Inferior parietal cortex (tissue), 1 donor: Measurements from ENCODE around the gene RCBTB1.
"Not testable (repeated sequence)": the region's sequence is repeated elsewhere in the genome, so short reads cannot be mapped to it uniquely, and the experiment has no call there.

Experiments used
- DNase-seq: peaks from one replicate; pipeline ENCODE4 v3.0.0-alpha.2; 2016; ENCODE audit errors: extremely low spot score

RCBTB1 gene

GRCh38 chr13:49516467-49516866 is 68.9 kb downstream of the RCBTB1 start:
- DNase-seq = no peak

GRCh38 chr13:49512578-49512977 is 72.8 kb downstream of the RCBTB1 start:
- no peak for DNase-seq

- no peak for DNase-seq
These were observed 81.4 kb downstream of the RCBTB1 start for GRCh38 chr13:49503951-49504350.

- no peak for DNase-seq
These were observed 82.4 kb downstream of the RCBTB1 start for GRCh38 chr13:49502954-49503353.

GRCh38 chr13:49499889-49500660 is 85.3 kb downstream of the RCBTB1 start:
- DNase-seq = no peak

GRCh38 chr13:49498206-49498605 is 87.2 kb downstream of the RCBTB1 start:
- no peak for DNase-seq

GRCh38 chr13:49497272-49497671 is 88.1 kb downstream of the RCBTB1 start:
- DNase-seq = no peak

GRCh38 chr13:49496837-49497236 is 88.5 kb downstream of the RCBTB1 start:
- DNase-seq = not testable (repeated sequence)

- DNase-seq = peak; percentile 54
These were observed 89.3 kb downstream of the RCBTB1 start, which contains the start of gene PHF11 for GRCh38 chr13:49495783-49496762. Gene PHF11, plus strand, starts transcription at chr13:49495953. Its CDS starts 49 bp downstream, at chr13:49496002.

GRCh38 chr13:49494645-49495044 is 90.7 kb downstream of the RCBTB1 start:
- DNase-seq = peak; percentile 9

GRCh38 chr13:49488563-49488962 is 96.8 kb downstream of the RCBTB1 start:
- DNase-seq = no peak
